ENCODE measurements around the gene NASP. TPM values are rescaled to one million over a fixed set of nuclear protein-coding genes. Genes with fewer than 3 reads are reported as not detected.

Gene NASP
- total and polyA plus RNA-seq, 2 of the 4 experiments (the other 2 are of a cell fraction) = 56.6 to 124 TPM

GRCh38 chr1:45542591-45542990, 41.2 kb upstream of the NASP start:
- Histone ChIP-seq H4K5ac (ENCODE audit: low read depth, low read length) (no peak overlapping the region), H3K23ac (ENCODE audit: low read depth, low read length) (0 out of 2 replicates have a peak overlapping the region, but pooled peaks have one; percentile 11), H3K9me3 (ENCODE audit: control insufficient read depth, insufficient read depth, low read length) (no peaks in the 10 kb centered on the region), H3K36me3 (ENCODE audit: control insufficient read depth, insufficient read depth, low read length) (no peaks in the 10 kb centered on the region), H3K27me3 (ENCODE audit: control insufficient read depth, insufficient read depth, low read length) (peaks cover 2% of the 10 kb centered on the region; the same call in 1 of the 2 replicates), H3K9ac (ENCODE audit: low read depth, low read length) (no peak overlapping the region), H4K20me1 (ENCODE audit: insufficient read depth, low read length) (no peaks in the 10 kb centered on the region), H4K8ac (ENCODE audit: low read depth in 2 of 2, low read length in 2 of 2) (no peak overlapping the region), H3K9me1 (ENCODE audit: insufficient read depth, low read length) (no peaks in the 10 kb centered on the region), H3K4me2 (ENCODE audit: low read depth, low read length) (no peak overlapping the region), H3K4ac (ENCODE audit: low read depth, low read length) (no peak overlapping the region), H2AFZ (replicated peaks; ENCODE audit: low read length, poor library complexity) (no peak overlapping the region), H3K14ac (replicated peaks; ENCODE audit: low read depth, low read length) (no peak overlapping the region), H4K91ac (ENCODE audit: insufficient read depth, low read depth, low read length) (no peak overlapping the region), H3K79me1 (ENCODE audit: low read depth in 1 of 2, low read length in 2 of 2) (no peaks in the 10 kb centered on the region), H2BK15ac (ENCODE audit: low read depth, low read length) (no peak overlapping the region), H3K4me3 (ENCODE audit: insufficient read depth, low read depth, low read length) (no peak overlapping the region), H2BK5ac (ENCODE audit: low read depth, low read length, poor library complexity, severe bottlenecking) (no peak overlapping the region), H2BK120ac (ENCODE audit: low read depth, low read length) (no peak overlapping the region), H3K27ac (ENCODE audit: insufficient read depth, low read length) (no peak overlapping the region), H3K4me1 (ENCODE audit: control insufficient read depth, insufficient read depth, low read length) (no peaks in the 10 kb centered on the region), H2AK9ac (replicated peaks; ENCODE audit: low read depth, low read length, poor library complexity) (no peak overlapping the region), H3K18ac (ENCODE audit: low read depth, low read length) (no peak overlapping the region), H2AK5ac (ENCODE audit: low read depth, low read length) (no peak overlapping the region), H2BK20ac (ENCODE audit: low read depth, low read length) (no peak overlapping the region), H3K56ac (ENCODE audit: extremely low read depth, insufficient read depth, low read length) (no peak overlapping the region)
- BruUV-seq (replicated peaks) = no TSS peak
- WGBS, 2 experiments (ENCODE audit: extremely low coverage in 2 of 2, insufficient read length in 1 of 2) = no CpG with 5 or more reads among the region's 4 CpGs
- no peak for DNase-seq
- intact Hi-C loops (cut with micrococcal nuclease) (no loop called here), dilution Hi-C loops (cut with HindIII; ENCODE audit: low sequenced_read_pairs, unreplicated experiment) (no loop called here), in situ Hi-C loops (cut with MboI; ENCODE audit: low sequenced_read_pairs) (no loop called here)
- no peak for ATAC-seq (ENCODE audit: low read depth)
- POLR2A ChIA-PET (ENCODE audit: unreplicated experiment) = interaction anchor here (0.6 kb wide), 1 partner anchor 12 kb away, joined by 16 read pairs; no protein-coding TSS in a partner anchor
- CTCF ChIA-PET = no interaction called here
- TF ChIP-seq ELK1 (IDR thresholded peaks at IDR 0.05; ENCODE audit: borderline replicate concordance, low read depth, low read length) (no peak), POLR2A (IDR thresholded peaks at IDR 0.05; ENCODE audit: low read depth, low read length) (no peak), MXI1 (IDR thresholded peaks at IDR 0.05; ENCODE audit: borderline replicate concordance, low read depth, low read length) (no peak), MAFK (IDR thresholded peaks at IDR 0.05; ENCODE audit: low read depth, low read length) (no peak), SMC3 (IDR thresholded peaks at IDR 0.05; ENCODE audit: low read depth, low read length) (no peak), NFE2L2 (IDR thresholded peaks at IDR 0.05; ENCODE audit: low read depth, low read length) (no peak), RFX5 (IDR thresholded peaks at IDR 0.05; ENCODE audit: low read depth, low read length) (no peak), RCOR1 (IDR thresholded peaks at IDR 0.05; ENCODE audit: insufficient replicate concordance, low read length) (no peak), CTCF (conservative IDR thresholded peaks at IDR 0.05; ENCODE audit: low read depth, low read length) (no peak), FOS (IDR thresholded peaks at IDR 0.05; ENCODE audit: low read depth, low read length) (no peak), CHD1 (IDR thresholded peaks at IDR 0.05; ENCODE audit: low read depth, low read length) (no peak), BHLHE40 (IDR thresholded peaks at IDR 0.05; ENCODE audit: low read depth, low read length) (no peak), USF2 (IDR thresholded peaks at IDR 0.05; ENCODE audit: low read depth, low read length) (no peak), MAZ (IDR thresholded peaks at IDR 0.05; ENCODE audit: borderline replicate concordance, low read depth, low read length) (no peak), RAD21 (IDR thresholded peaks at IDR 0.05; ENCODE audit: low read length) (no peak), CEBPB (IDR thresholded peaks at IDR 0.05; ENCODE audit: low read depth, low read length) (no peak)
